CD4-positive, alpha-beta T cell treated with Interleukin-4 for 4 hours (primary cell): Measurements from ENCODE around the gene WNT9A.
"Not testable (repeated sequence)": the region's sequence is repeated elsewhere in the genome, so short reads cannot be mapped to it uniquely, and the experiment has no call there.

Experiments used
- DNase-seq: peaks from one replicate; pipeline ENCODE4 v3.0.0-alpha.2; 2020

Gene WNT9A

DNA sequence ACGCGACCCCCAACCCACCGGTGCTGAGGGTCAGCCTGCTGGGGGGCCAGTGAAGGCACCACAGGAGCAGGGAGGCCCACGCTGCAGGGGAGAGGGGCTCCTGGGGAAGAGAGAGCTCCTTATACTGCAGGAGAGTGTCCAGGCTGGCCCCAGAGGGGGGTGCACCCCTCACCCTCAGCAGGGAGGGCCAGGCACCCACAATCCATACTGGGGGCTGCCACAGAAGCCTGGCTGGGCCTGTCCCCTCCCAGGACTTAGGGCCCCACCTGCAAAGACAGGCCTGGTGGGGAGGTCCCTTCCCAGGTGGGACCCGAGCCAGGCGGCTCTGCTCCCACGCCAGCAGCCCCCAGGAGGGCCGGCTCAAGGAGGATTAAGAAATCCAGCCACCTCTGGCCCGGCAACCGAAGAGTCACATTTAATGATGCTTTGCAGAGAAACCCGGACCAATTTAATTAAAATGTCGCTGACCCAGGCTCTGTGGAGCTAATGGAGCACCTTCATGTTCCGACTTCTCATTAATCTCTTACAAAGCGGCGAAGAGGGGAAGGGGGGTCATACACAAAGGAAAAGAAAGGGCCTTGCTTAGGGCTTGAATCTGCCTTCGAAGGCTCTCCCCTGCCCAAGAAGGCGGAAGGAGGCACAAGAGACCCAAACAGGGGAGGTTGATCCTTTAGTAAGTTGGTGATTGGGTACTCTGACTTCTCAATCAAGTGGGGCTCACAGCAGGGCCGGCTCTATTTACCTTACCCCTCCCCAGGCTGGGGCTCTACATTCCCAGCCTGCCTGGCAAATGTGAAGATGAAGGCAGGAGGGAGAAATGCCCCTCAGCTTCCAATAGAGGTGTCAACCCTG, 25.0 kb downstream of the WNT9A start:
- no peak for DNase-seq

DNA sequence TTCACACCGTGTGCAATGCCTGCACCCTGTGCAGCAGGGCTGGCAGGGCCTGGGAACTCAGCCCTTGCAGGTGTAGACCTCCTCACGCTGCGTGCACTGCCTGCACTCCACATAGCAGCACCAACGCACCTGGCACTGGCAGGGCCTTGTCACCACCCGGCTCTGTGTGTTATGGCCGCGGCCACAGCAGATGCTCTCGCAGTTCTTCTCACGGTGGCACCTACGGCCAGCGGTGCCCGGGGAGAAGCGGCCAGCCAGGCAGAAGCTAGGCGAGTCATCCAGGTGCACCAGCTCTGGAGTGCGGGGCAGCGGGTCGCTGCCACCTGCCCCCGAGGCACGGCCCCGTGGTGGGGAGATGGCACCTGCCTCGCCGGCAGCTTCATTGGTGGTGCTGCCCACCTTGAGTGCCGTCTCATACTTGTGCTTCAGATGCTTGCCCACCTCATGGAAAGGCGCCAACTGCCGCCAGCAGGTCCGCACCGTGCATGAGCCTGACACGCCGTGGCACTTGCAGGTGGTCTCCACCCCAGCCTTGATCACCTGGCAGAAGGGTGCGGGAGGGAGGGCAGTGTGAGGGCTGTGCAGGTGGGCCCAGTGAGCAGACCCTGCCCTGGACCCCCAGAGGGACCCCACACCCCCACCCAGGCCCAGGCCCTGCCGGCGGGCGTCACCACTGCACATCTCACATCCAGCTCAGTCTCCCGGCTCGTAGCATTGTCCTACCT, 26.1 kb downstream of the WNT9A start:
- DNase-seq: no peak

DNA sequence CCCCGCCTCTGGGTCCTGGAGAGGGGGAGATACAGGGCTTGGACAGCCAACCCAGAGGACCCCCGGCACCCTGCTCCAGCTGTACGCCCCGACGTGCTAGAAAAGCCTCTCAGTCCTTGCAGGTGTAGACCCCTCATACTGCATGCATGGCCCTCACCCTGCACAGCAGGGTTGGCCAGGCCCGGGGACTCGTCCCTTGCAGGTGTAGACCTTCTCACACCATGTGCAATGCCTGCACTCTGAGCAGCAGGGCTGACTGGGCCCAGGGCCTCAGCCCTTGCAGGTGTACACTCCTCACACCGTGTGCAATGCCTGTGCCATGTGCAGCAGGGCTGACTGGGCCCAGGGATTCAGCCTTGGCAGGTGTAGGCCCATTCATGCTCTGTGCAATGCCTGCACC, 26.8 kb downstream of the WNT9A start:
- DNase-seq: no peak

DNA sequence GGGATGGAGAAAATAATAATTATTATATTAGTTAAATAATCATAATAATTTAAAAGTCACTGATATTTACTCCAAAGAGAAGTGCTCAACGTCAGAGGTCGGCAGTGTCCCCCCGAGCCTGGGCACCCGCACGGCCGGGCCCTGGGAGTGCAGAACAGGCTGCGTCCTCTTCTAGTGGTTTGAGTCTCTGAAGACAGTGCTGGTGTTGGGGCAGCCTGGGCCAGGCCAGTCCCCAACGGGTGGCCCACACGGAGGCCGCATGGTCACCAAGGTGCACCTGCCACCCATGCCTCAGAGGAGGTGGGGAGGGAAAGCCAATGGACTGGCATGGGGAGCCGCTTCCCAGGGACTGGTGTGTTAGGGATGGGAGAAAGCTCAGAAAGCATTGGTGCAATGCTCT, 27.3 kb downstream of the WNT9A start:
- no peak for DNase-seq

DNA sequence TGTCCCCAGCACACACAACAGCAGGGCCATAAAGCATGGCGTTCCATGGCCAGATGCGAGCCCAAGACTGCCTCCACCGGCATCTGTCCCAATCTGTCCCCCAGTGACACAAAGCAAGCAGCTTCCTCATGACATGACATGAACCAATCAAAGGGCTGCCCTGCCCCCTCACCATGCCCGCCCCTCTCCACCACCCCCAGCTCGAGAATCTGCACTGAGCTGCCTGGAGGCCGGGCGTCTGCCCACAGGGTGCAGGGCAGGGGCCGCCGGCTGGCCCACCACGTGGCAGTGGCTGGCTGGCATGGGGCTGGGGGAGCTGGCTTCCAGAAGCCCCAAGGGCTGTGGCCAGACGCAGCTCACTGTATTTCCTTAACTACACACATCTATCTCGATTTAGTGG, 27.8 kb downstream of the WNT9A start:
- no peak for DNase-seq

DNA sequence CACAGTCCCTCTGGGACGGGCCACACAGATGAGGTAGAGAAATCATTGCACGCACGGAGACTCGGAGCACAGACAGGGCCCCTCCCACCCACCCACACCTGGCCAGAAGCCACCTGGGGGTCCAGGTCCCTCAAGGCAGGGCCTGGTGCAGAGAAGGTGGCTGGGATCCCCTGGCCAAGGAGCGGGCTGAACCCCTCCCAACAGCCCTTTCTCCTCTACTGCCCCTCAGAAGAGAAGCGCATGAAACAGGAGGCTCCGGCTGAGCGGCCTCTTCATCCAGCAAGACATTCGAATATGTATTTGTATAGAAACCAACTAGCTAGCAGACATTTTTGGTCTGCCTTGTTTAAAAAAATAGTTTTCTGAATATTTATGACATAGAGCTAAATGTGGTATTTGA, 29.0 kb downstream of the WNT9A start:
- DNase-seq: no peak

DNA sequence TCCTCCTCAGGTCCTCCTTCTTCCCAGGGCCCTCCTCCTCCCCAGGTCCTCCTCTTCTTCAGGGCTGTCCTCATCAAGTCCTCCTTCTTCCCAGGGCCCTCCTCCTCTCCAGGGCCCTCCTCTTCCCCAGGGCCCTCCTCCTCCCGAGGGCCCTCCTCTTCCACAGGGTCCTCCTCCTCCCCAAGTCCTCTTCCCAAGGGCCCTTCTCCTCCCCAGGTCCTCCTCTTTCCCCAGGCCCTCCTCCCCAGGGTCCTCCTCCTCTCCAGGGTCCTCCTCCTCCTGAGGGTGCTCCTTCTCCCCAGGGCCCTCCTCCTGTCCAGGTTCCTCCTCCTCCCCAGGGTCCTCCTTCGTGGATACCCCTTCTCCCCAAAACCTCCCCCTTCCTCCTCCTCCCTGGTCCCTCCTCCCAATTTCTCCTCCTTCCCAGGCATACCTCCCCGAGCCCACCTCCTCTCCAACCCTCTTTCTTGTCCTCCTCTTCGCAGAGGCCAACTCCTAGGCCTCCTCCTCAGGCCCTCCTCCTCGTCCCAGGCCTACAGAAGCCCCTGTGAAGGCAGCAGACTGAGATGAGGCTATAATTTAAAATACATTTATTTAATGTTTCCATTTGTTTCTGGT, 29.5 kb downstream of the WNT9A start:
- DNase-seq: no peak

DNA sequence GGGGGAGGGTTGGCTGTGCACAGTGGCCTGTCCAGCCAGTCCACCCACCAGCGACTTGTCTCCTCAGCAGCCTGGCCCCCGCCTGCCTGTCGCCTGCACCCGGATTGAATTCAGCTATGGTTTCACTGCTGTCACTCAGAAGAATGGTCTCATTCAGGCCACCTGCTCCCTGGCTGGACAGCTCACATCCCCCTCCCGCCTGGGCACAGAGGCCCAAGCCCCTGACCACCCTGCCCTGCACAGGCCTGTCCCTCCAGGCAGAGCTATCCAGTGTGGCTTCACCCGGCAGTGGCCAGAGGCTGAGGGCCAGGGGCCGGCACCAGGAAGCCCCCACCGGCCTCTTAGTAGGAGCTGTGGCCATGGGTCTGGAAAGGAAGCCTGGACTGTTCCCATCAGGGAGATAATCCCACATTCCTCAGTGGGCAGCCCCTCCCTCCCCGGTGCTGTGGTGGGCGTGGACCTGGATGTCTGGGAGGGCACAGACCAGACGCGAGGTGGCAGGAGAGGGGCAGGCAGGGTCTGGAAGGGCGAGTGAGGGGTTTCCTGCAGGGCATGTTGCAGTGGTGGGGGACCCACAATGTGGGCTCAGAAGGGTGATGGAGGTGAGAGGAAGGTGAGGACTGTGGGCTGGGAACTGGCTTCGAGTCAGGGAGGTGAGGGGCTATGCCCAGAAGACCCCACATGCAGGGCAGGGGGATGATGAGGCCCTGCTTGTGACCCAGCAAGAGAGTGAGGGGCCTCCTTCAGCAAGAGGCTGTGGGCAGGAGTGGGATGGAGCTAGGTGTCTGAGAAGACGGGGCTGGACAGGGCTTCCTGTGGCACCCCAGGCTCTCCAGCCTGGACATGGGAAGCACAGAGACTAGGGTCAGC, 30.4 kb downstream of the WNT9A start:
- no peak for DNase-seq

DNA sequence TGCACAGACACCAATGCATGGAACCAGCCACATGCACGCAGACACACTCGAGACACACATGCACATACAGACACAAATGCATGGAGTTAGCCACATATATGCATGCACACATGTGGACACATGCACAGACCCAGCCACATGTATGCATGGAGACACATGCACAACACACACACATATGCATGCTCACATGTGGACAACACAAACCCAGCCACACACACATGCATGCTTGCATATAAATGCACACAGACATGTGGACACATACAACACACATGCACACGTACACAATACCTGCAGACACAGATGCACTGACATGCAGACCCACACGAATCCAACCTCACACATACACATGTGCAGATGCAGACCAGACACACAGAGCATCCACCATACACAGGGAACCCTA, 31.1 kb downstream of the WNT9A start:
- DNase-seq: no peak

DNA sequence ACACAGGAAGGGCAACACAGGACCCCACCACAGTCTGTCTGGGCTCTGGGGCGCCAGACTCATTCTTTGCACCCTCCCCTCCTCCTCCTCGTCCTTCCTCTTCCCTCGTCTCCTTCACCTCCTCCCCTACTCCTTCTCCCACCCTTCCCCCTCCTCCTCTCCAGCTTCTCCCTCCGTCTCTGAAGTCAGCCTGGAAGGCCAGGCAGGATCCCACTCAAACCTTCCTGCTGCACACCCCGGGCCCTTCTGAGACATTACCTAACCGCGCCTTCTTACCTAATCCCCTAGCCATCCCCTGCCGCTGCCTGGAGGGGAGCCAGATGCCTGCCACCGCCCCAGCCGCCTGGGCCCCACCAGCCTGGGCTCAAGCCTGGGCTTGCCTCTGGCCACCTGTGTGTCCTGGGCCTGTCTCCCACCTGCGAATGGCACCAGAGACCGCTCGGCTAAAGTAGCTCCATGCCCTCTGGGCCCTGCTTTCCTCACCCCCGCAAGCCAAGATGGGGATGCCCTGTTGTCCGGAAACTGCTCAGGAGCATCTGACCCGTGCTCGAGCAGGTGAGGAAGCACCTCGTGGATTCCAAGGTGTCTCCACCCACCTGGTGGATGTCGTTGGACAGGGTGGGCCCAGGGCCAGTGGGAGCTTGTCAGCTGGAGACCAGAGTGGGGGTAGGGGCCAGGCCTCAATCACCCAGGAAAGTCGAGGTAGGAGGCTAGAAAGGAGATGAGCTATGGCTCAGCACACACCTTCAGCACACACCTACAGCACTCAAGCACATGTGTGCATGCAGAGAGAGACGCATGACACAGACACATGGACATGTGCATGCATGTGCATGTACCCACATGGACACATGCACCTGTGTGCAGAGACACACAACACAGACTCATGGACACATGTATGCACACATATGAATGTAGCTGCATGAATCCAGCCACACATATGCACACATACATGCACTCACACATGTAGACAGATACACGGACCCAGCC, 31.9 kb downstream of the WNT9A start:
- no peak for DNase-seq

DNA sequence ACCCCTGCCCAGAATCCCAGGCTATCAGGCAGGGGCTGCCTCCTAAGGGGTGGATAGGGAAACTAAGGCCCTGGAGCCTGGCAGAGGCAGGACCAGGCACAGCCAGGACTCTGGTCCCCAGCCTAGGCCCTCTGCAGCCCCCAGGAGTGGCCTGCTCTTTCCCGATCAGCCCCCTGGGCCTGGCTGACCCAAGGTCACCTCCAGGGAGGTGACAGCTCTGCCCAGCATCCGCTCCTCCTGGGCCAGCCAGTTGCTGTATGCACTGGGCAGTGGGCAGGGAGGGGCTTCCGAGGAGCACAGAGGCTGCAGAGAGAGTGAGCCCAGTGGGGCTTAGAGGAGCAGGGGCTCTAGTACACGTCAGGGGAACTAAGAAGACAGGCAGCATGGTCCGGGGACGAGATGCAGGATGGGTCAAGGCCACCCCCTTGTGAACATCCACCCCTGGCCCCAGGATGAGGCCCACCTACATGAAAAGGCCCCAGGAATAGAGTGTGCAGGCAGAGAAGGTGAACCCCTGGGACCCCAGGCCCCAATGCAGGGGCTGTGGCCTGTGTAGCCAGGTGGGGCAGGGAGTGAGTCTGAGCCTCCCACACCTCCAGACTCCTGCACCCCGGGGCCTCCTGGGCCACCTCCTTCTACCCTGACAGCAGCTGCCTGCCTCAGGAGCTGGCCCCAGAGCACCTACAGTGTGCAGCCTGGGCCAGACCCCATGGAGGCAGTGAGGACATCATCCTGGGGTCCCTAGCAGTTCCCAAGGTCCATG, 32.8 kb downstream of the WNT9A start:
- DNase-seq: no peak

DNA sequence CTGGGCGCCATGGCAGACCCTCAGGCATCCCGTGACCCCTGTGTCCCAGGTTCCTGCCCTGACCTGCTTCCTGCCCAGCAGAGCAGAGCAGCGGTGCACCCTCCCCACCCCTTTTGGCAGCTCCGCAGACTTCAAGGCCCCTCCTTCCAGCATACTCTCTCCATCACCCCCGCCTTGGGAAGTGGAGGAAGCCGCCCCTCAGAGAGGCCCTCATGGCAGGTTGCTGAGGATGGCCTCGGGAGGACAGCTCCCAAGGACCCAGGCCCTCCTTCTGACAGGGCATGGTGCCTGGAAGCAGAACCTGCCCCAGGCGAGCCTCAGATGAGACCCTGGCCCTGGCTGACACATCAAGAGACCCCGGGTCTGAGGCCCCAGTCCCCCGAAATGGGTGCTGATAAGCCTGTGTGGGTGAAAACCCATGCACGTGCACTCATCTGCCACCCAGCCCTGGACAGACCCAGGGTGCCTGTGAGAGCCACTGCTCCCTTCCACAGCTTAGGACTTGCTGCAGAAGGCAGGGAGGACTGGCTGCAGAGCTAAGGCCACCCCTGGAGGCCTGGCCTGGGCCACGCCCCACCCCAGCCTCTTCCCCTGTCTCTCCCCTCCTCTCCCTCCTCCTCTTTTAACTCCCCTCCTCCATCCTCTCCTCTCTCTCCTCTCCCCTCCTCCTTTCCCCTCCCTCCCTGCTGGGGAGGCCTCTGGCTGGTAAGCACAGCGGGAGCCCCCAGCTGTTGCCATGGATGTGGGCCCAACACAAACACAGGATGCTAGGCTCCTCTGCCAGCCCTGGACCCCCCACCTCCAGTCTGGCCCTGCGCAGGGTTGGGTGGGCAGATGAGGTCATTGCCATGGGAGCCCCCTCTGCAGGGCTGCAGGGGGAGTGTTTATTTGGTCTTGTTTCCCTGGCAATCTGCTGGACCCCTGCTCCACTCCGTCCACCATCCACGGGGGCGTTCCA, 33.7 kb downstream of the WNT9A start:
- no peak for DNase-seq

DNA sequence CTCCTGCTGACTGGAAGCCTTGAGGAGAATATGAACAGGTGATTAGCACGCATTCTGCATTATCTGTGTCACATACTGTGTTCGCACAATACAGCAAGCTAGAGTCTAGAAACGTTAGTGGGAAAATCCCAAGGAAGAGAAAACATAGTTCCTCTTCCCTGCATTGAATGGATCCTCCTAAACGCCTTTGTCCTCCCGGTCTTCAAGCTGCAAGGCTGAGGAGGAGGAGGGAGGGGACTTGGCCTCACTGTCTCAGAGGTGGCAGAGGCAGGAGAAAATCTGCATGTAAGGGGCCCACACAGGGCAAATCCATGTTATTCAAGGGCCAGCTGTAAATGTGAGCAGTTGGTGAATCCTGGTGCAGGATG, 34.4 kb downstream of the WNT9A start:
- no peak for DNase-seq

- no peak for DNase-seq
Measured at GRCh38 chr1:227912866-227913265, 34.9 kb downstream of the WNT9A start.

- no peak for DNase-seq
Measured at GRCh38 chr1:227911376-227911775, 36.4 kb downstream of the WNT9A start.

DNA sequence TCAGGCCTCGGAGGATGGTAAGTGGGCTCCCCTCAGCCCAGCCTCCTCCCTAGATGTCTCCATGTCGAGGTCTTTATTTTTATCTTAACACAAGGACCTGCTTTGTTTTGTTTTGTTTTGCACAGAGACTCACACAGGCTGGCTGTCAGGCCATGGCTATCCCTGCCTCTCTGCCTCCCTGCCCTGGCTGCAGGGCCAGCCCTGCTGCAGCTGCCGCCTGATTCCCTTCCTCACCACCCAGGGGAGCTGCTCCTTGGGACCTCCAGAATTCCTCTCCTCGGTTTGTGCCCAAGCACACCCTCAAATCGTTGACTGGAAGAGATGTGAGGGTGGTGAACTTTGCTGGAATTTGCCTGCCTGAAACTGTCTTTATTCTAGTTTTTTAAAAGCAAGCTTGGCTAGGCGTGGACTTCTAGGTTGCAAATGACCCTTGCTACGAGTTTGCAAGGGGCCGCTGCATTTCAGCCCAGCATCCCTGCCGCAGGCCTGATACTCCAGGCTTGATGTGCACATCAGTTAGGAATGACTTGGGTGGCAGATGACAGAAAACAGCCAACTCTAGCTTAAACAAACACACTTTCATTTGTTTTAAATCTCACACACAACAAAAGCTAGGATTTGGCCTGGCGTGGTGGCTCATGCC, 37.1 kb downstream of the WNT9A start:
- no peak for DNase-seq

DNA sequence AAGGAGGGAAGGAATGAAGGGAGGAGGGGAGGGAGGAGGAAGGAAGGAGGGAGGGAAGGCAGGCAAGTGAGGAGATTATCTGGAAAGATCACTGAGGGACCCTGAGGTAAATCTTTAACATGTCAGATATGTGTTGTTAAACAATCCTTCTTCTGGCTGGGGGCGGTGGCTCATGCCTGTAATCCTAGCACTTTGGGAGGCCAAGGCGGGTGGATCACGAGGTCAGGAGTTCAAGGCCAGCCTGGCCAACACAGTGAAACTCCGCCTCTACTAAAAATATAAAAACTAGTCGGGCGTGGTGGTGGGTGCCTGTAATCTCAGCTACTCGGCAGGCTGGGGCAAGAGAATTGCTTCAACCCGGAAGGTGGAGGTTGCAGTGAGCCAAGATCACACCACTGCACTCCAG, 37.8 kb downstream of the WNT9A start:
- not testable (repeated sequence) for DNase-seq

GRCh38 chr1:227909188-227909587, 38.5 kb downstream of the WNT9A start:
- no peak for DNase-seq

GRCh38 chr1:227908359-227908758, 39.4 kb downstream of the WNT9A start:
- DNase-seq: no peak
